GM21786 (cell line): ENCODE data around the gene RRAS.

Experiments
- ATAC-seq: cut with Tn5 transposase; IDR thresholded peaks from one replicate; pipeline ENCODE4 v1.9.1; 2021; ENCODE audit not compliant: unreplicated experiment

Gene RRAS

GRCh38 chr19:49596954-49597702 is 42.8 kb downstream of the RRAS start:
- ATAC-seq: no peak

- no peak for ATAC-seq
Observed at GRCh38 chr19:49596407-49596806, 43.5 kb downstream of the RRAS start.

- no peak for ATAC-seq
Observed at GRCh38 chr19:49595819-49596404, 44.0 kb downstream of the RRAS start.

GRCh38 chr19:49594993-49595818 is 44.7 kb downstream of the RRAS start:
- no peak for ATAC-seq

GRCh38 chr19:49594157-49594992 is 45.6 kb downstream of the RRAS start:
- ATAC-seq: no peak

- peak; percentile 48 for ATAC-seq
Observed at GRCh38 chr19:49593233-49594113, 46.5 kb downstream of the RRAS start.

GRCh38 chr19:49592486-49593232 is 47.3 kb downstream of the RRAS start:
- ATAC-seq: no peak

GRCh38 chr19:49591731-49592485 is 48.0 kb downstream of the RRAS start:
- ATAC-seq: no peak

GRCh38 chr19:49590971-49591730 is 48.8 kb downstream of the RRAS start, which contains the start of gene PRR12:
TSS of gene PRR12 (plus strand) at chr19:49591182. CDS start at chr19:49591655, 473 bp downstream.
- no peak for ATAC-seq

GRCh38 chr19:49590071-49590970 is 49.6 kb downstream of the RRAS start:
- peak; percentile 61 for ATAC-seq

- ATAC-seq: no peak
Observed at GRCh38 chr19:49589502-49589905, 50.4 kb downstream of the RRAS start.

GRCh38 chr19:49588365-49589122 is 51.4 kb downstream of the RRAS start:
- no peak for ATAC-seq

- no peak for ATAC-seq
Observed at GRCh38 chr19:49587227-49587626, 52.7 kb downstream of the RRAS start.
